Subcutaneous adipose tissue (tissue), 4 donors: ENCODE measurements around the gene DAG1. TPM values are rescaled to one million over a fixed set of nuclear protein-coding genes. Genes with fewer than 3 reads are reported as not detected.

Experiments used
- total RNA-seq, 4 donors: library from RNA; depleted of rRNA; stranded (reverse); fragments of >200 nt; gene quantifications; one replicate each; pipeline ENCODE4 v1.1.0, GENCODE V29; 2016
- TF ChIP-seq, protein P1 (sequence below): fragments of 450-650 bp; IDR thresholded peaks from one replicate; pipeline ENCODE4 v1.5.1; 2016; ENCODE audit warnings: low read depth, mild to moderate bottlenecking, control low read depth, antibody characterized with exemption, moderate library complexity

Gene DAG1
- total RNA-seq, 4 donors from 2014 or later = 31.3 to 48.4 (median 39.0) TPM

DNA sequence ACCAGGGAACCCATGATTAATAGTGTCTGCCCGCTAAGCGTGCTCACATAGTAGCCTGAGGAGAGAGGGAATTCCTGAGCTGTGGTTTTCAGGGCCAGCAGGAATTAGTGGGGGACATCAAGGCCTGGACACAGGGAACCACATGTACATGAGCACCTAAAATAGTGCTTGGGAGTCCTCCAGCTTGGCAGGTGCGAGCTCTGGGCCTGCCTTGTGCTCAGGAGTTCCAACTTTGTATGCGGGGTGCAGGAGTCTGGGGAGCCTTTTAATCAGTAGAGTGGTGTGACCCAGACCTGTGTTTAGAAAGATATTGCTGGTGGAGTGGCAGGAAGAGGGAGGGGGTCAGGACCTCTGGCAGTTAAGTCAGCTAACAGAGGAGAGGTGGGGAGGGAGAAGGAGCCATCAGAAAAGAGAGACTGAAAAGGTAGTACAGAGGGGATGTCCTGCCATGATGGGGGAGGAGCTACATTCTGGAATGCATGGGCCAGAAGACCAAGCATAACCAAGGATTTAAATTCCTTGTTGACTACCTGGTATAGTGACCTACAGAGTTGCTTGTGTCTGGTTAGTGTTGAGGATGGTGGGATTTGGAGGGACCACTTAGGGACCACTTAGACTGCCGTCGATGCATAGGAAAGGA is 1.9 kb downstream of the DAG1 start:
- TF ChIP-seq, protein P1, sequence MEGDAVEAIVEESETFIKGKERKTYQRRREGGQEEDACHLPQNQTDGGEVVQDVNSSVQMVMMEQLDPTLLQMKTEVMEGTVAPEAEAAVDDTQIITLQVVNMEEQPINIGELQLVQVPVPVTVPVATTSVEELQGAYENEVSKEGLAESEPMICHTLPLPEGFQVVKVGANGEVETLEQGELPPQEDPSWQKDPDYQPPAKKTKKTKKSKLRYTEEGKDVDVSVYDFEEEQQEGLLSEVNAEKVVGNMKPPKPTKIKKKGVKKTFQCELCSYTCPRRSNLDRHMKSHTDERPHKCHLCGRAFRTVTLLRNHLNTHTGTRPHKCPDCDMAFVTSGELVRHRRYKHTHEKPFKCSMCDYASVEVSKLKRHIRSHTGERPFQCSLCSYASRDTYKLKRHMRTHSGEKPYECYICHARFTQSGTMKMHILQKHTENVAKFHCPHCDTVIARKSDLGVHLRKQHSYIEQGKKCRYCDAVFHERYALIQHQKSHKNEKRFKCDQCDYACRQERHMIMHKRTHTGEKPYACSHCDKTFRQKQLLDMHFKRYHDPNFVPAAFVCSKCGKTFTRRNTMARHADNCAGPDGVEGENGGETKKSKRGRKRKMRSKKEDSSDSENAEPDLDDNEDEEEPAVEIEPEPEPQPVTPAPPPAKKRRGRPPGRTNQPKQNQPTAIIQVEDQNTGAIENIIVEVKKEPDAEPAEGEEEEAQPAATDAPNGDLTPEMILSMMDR = no peak

DNA sequence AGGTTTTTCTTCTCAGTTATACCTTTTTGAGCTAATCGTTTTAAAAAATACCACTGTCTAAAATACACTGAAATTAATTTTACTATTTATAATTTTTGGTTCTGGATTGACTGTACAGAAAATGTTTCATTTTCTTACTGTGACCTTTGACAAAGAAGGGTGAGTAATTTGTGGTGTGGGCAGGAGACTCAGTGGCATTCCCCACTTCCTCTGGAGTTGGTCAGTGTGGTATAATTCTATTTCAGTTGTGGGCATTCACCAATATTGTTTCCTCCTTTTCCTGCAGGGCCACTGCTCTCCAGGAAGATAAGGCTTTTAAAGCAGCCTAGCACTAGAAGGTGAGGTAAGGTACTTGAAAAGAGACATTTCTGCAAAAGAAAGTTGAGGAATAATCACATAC is 6.5 kb downstream of the DAG1 start:
- TF ChIP-seq, protein P1 = no peak

DNA sequence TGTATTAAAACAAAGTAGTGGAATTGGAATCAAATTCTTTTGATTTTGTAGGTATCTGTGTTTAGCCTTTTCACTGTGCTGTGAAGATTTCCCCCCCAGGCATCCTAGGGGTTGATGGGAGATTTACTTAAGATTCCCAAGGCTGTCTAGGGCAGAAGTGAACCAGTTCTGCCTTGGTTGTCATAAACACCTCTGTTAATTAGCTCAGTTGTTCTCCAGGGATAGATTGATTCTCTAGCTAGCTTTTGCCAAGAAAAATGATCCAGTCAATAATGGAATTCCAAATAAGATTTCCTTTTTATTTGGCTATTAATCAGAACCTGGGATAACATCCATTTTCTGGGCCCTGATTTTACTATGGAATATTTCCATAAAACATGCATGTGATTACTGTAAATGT is 12.7 kb downstream of the DAG1 start:
- TF ChIP-seq, protein P1 = no peak

DNA sequence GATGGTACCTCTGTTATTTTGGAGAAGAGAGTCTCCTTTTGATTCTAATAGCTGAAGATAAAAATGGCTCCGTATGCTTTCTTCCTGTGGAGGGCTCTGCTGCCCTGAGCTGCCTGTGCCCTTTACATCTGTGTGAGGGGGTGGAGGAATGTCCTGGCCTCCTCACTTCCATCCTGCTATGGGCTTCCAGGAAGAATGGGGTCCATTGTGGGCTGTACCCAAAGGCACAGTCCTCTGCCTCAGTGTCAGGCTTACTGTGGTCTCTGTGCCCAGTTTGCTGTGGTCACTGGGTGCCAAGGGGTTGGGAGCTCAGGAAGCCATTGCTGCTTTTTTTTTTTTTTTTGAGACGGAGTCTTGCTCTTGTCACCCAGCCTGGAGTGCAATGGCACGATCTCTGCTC is 14.4 kb downstream of the DAG1 start:
- TF ChIP-seq, protein P1 = no peak

DNA sequence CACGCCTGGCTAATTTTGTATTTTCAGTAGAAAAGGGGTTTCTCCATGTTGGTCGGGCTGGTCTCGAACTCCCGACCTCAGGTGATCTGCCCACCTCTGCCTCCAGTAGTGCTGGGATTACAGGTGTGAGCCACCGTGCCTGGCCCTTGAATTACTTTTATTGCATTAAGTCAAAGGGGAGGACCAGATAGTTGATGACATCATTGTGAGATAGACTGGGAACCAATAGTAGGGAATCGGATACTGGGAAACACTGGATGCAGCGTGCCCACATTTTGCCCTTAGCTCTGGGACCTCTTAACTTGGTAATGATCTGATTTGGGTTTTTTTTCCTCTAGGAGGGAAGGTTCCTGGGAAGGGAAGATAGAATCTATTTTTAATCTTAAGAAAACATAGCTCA is 19.2 kb downstream of the DAG1 start:
- TF ChIP-seq, protein P1 = no peak

DNA sequence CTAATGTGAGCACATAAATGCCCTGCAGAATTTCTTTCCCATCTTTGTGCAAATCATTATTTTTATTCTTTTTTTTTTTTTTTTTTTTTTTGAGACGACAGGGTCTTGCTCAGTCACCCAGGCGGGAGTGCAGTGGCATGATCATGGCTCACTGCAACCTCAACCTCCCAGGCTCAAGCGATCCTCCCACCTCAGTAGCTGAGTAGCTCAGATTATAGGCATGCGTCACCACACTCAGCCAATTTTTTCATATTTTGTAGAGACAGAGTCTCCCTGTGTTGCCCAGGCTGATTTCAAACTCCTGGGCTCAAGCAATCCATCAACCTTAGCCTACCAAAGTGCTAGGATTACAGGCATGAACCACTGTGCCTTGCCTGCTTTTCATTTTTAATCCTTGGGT is 22.9 kb downstream of the DAG1 start:
- TF ChIP-seq, protein P1 = no peak

DNA sequence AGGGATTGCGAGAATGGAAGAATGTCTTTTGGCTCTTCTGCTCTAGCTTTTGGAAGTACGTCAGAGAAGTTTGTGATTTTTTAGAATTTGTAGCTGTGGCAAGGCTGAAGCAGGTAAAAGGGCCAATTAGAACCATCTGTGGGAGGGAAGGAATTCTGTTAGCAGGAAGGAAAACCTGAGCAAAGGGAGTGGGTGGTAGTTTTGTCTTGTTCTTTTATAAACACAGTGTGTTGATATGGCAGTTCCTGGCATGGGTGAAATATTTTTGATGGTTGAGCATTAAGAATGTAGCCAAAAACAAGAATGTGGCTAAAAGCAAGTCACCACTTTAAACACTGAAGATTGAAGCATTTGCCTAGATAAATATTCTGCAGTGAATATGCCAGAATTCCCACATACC is 23.8 kb downstream of the DAG1 start:
- TF ChIP-seq, protein P1 = no peak
